ENCODE data around the gene USHBP1.

- TF ChIP-seq, protein P1, sequence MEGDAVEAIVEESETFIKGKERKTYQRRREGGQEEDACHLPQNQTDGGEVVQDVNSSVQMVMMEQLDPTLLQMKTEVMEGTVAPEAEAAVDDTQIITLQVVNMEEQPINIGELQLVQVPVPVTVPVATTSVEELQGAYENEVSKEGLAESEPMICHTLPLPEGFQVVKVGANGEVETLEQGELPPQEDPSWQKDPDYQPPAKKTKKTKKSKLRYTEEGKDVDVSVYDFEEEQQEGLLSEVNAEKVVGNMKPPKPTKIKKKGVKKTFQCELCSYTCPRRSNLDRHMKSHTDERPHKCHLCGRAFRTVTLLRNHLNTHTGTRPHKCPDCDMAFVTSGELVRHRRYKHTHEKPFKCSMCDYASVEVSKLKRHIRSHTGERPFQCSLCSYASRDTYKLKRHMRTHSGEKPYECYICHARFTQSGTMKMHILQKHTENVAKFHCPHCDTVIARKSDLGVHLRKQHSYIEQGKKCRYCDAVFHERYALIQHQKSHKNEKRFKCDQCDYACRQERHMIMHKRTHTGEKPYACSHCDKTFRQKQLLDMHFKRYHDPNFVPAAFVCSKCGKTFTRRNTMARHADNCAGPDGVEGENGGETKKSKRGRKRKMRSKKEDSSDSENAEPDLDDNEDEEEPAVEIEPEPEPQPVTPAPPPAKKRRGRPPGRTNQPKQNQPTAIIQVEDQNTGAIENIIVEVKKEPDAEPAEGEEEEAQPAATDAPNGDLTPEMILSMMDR (IDR thresholded peaks at IDR 0.05; ENCODE audit: low read length): no peak
- TF ChIP-seq EZH2phosphoT487 (IDR thresholded peaks at IDR 0.05; ENCODE audit: low read length): no peak
These were observed 14.5 kb downstream of the USHBP1 start for GRCh38 chr19:17249887-17250548.
